GM06990 (cell line): Measurements from ENCODE around the gene DOK7.

Experiments used
- DNase-seq: peaks from one replicate; pipeline ENCODE4 v3.0.0-alpha.2; 2011; ENCODE audit not compliant: insufficient read length; ENCODE audit errors: extremely low read depth
- H3K27me3 ChIP-seq: replicated peaks from 2 replicates; pipeline ENCODE4 v1.6.0; 2011; ENCODE audit warnings: low read length; ENCODE audit not compliant: control insufficient read depth, insufficient read depth
- H3K36me3 ChIP-seq: 2 replicates; pipeline ENCODE4 v1.5.1; 2011; ENCODE audit warnings: low read length; ENCODE audit not compliant: control insufficient read depth, insufficient read depth
- H3K4me3 ChIP-seq: replicated peaks from 2 replicates; pipeline ENCODE4 v1.5.1; 2011; ENCODE audit warnings: low read depth, mild to moderate bottlenecking, control low read depth, low read length
- CTCF ChIP-seq: IDR thresholded peaks from 2 replicates; pipeline ENCODE4 v1.5.1; 2011; ENCODE audit warnings: low read length, control low read depth, mild to moderate bottlenecking, inconsistent platforms; ENCODE audit not compliant: insufficient read depth, poor library complexity, severe bottlenecking

Gene DOK7

GRCh38 chr4:3424522-3425095 lies 38.5 kb upstream of the DOK7 start:
- no peak for TF ChIP-seq CTCF
- no peaks in the 10 kb centered on the region for H3K36me3 ChIP-seq
- DNase-seq: no peak
- no peaks in the 10 kb centered on the region for H3K27me3 ChIP-seq
- no peak overlapping the region for H3K4me3 ChIP-seq

GRCh38 chr4:3426465-3427133 lies 36.5 kb upstream of the DOK7 start:
- Histone ChIP-seq H3K27me3 (no peaks in the 10 kb centered on the region), H3K36me3 (no peaks in the 10 kb centered on the region), H3K4me3 (no peak overlapping the region)
- TF ChIP-seq CTCF: no peak
- no peak for DNase-seq

GRCh38 chr4:3427134-3427476 lies 36.0 kb upstream of the DOK7 start:
- no peaks in the 10 kb centered on the region for H3K27me3 ChIP-seq
- H3K4me3 ChIP-seq: no peak overlapping the region
- no peak for DNase-seq
- TF ChIP-seq CTCF: no peak
- no peaks in the 10 kb centered on the region for H3K36me3 ChIP-seq

- H3K36me3 ChIP-seq: no peaks in the 10 kb centered on the region
- H3K4me3 ChIP-seq: no peak overlapping the region
- H3K27me3 ChIP-seq: no peaks in the 10 kb centered on the region
- DNase-seq: no peak
- no peak for TF ChIP-seq CTCF
Measured at GRCh38 chr4:3427706-3428446, 35.2 kb upstream of the DOK7 start.

- Histone ChIP-seq H3K27me3 (no peaks in the 10 kb centered on the region; the same call in 1 of the 2 replicates), H3K4me3 (no peak overlapping the region), H3K36me3 (no peaks in the 10 kb centered on the region)
- TF ChIP-seq CTCF: no peak
- DNase-seq: no peak
Measured at GRCh38 chr4:3429651-3430050, 33.5 kb upstream of the DOK7 start.
